HepG2 (cell line): ENCODE measurements around the gene ETV6. TPM values are rescaled to one million over a fixed set of nuclear protein-coding genes. Genes with fewer than 3 reads are reported as not detected.

Experiments used
- ATAC-seq: fragments of 200-7000 bp; cut with Tn5 transposase; 3 replicates; pipeline ENCODE4 v1.9.1; 2020; ENCODE audit warnings: mild to moderate bottlenecking, moderate library complexity
- BruUV-seq: library from RNA; stranded (reverse); fragments of 400-500 nt; replicated peaks from 2 replicates; lab custom pipeline; 2021; lab: Mats Ljungman, UMichigan
- CTCF ChIA-PET: fragments of 300-600 bp; formaldehyde crosslinking; extraction: SDS; loops from one replicate; lab custom pipeline; 2021; ENCODE audit warnings: low total read pairs, inconsistent platforms, low intra/inter-chr PET ratio; lab: Yijun Ruan, JAX
- POLR2A ChIA-PET: fragments of 350-600 bp; sonication (Branson Sonifier 250); formaldehyde crosslinking; loops from one replicate; lab custom pipeline; 2020; ENCODE audit warnings: antibody characterized with exemption, inconsistent platforms; lab: Yijun Ruan, JAX
- DNase-seq: peaks from one replicate; pipeline ENCODE4 v3.0.0-alpha.2; 2015; ENCODE audit warnings: low spot score
- FAIRE-seq: peaks from 3 replicates; lab custom pipeline; 2011; peaks lifted over from hg19 to GRCh38; lab: Jason Lieb, UNC
- H2AFZ ChIP-seq: one replicate; pipeline ENCODE4 v1.6.1; 2011; ENCODE audit warnings: low read length, inconsistent platforms
- H3K27ac ChIP-seq: fragments of 300-600 bp; 3 replicates; pipeline ENCODE4 v1.8.0; 2011; ENCODE audit warnings: mixed run types, mild to moderate bottlenecking, mixed read lengths, low read length, inconsistent platforms; ENCODE audit not compliant: insufficient read depth; ENCODE audit errors: extremely low read length
- H3K27me3 ChIP-seq, 2 experiments: fragments of 200-600 bp in 1 of 2; 2 replicates in 1 of 2; 3 replicates in 1 of 2; pipeline versions ENCODE4 v1.6.0 to v1.8.0; 2011; ENCODE audit warnings: low read length in 2 of 2, mild to moderate bottlenecking in 2 of 2, moderate library complexity in 2 of 2, inconsistent platforms in 1 of 2; ENCODE audit not compliant: insufficient read depth in 2 of 2, control insufficient read depth in 1 of 2
- H3K36me3 ChIP-seq, 2 experiments: fragments of 200-600 bp in 1 of 2; replicated peaks in 1 of 2; 2 replicates in 1 of 2; 3 replicates in 1 of 2; pipeline versions ENCODE4 v1.5.1 to v1.8.0; 2011; ENCODE audit warnings: low read length in 2 of 2, inconsistent platforms in 1 of 2; ENCODE audit not compliant: insufficient read depth in 2 of 2, control insufficient read depth in 1 of 2
- H3K4me1 ChIP-seq: 2 replicates; pipeline ENCODE4 v1.5.1; 2012; ENCODE audit warnings: low read length, inconsistent platforms; ENCODE audit not compliant: insufficient read depth
- H3K4me2 ChIP-seq: 2 replicates; pipeline ENCODE4 v1.6.0; 2011; ENCODE audit warnings: low read depth, low read length, inconsistent platforms
- H3K4me3 ChIP-seq, 3 experiments: fragments of 200-600 bp in 1 of 3; sonication (generic), shearing (Covaris generic) in 1 of 3; replicated peaks in 1 of 3; 2 replicates each; pipeline ENCODE4 v1.5.1; 2011 to 2016; ENCODE audit warnings: low read length in 3 of 3, inconsistent platforms in 2 of 3, low read depth in 2 of 3, mild to moderate bottlenecking in 2 of 3, control low read depth in 1 of 3, mixed read lengths in 1 of 3; ENCODE audit not compliant: insufficient read depth in 1 of 3
- H3K79me2 ChIP-seq: one replicate; pipeline ENCODE4 v1.6.1; 2011; ENCODE audit warnings: low read length, inconsistent platforms; ENCODE audit not compliant: insufficient read depth
- H3K9ac ChIP-seq: 2 replicates; pipeline ENCODE4 v1.6.0; 2011; ENCODE audit warnings: mild to moderate bottlenecking, low read depth, low read length, inconsistent platforms; ENCODE audit not compliant: insufficient read depth
- H3K9me3 ChIP-seq: 2 replicates; pipeline ENCODE4 v1.5.1; 2012; ENCODE audit warnings: mild to moderate bottlenecking, low read length
- H4K20me1 ChIP-seq: 2 replicates; pipeline ENCODE4 v1.6.0; 2011; ENCODE audit warnings: inconsistent platforms, mild to moderate bottlenecking, low read length, moderate library complexity; ENCODE audit not compliant: insufficient read depth
- BRCA1 ChIP-seq: sonication (generic); formaldehyde crosslinking; IDR thresholded peaks from 2 replicates; pipeline ENCODE4 v1.4.0; 2020; ENCODE audit warnings: missing genetic modification reagents
- FOXK1 ChIP-seq: sonication (generic); formaldehyde crosslinking; IDR thresholded peaks from 2 replicates; pipeline ENCODE4 v1.4.0; 2020; ENCODE audit warnings: low read depth, missing genetic modification reagents, borderline replicate concordance
- GTF3A ChIP-seq: sonication (generic); formaldehyde crosslinking; conservative IDR thresholded peaks from 2 replicates; pipeline ENCODE4 v1.4.0; 2020; ENCODE audit warnings: mild to moderate bottlenecking, missing genetic modification reagents
- SP5 ChIP-seq: IDR thresholded peaks from 2 replicates; pipeline ENCODE4 v1.6.1; 2016; ENCODE audit warnings: low read depth, borderline replicate concordance
- YEATS4 ChIP-seq: sonication (generic); formaldehyde crosslinking; IDR thresholded peaks from 2 replicates; pipeline ENCODE4 v1.4.0; 2020; ENCODE audit warnings: missing genetic modification reagents, borderline replicate concordance
- ZNF121 ChIP-seq: sonication (generic); formaldehyde crosslinking; IDR thresholded peaks from 2 replicates; pipeline ENCODE4 v1.5.0; 2020; ENCODE audit warnings: mild to moderate bottlenecking, missing genetic modification reagents
- ZNF256 ChIP-seq: sonication (generic); formaldehyde crosslinking; conservative IDR thresholded peaks from 2 replicates; pipeline ENCODE4 v1.4.0; 2020; ENCODE audit warnings: missing genetic modification reagents
- ZSCAN30 ChIP-seq: sonication (generic); formaldehyde crosslinking; IDR thresholded peaks from 2 replicates; pipeline ENCODE4 v1.5.0; 2020; ENCODE audit warnings: mild to moderate bottlenecking, missing genetic modification reagents
- ZSCAN9 ChIP-seq: IDR thresholded peaks from 2 replicates; pipeline ENCODE4 v1.6.1; 2016; ENCODE audit warnings: borderline replicate concordance
- WGBS: methylation state at CpG from one replicate; pipeline ENCODE4 v1.1.6; 2017; ENCODE audit warnings: low lambda C conversion rate; 5-methylcytosine and 5-hydroxymethylcytosine counted together
- in situ Hi-C: cut with HindIII; loops from 2 replicates; pipeline ENCODE4 v1.10.0; 2017; ENCODE audit warnings: low pct_unique_long_range_greater_than_20kb; ENCODE audit not compliant: extremely low pct_ligation_motif_present
- intact Hi-C: fragments of 100-400 bp; cut with micrococcal nuclease; formaldehyde crosslinking; loops from one replicate; pipeline ENCODE4 v1.10.0; 2022; ENCODE audit not compliant: unreplicated experiment
- polyA plus RNA-seq, 8 experiments: library from polyadenylated mRNA; depleted of rRNA in 3 of 8; stranded (reverse) in 7 of 8; unstranded in 1 of 8; fragments of >200 nt; fragmentation: Illumina TruSeq in 4 of 8; extraction: Trizol in 4 of 8; gene quantifications; 2 replicates each; pipeline versions ENCODE4 v1.2.1 to v1.2.3, GENCODE V29; 2011 to 2016; ENCODE audit warnings: low read depth in 4 of 8, missing spikeins in 1 of 8, mixed read lengths in 1 of 8; ENCODE audit not compliant: insufficient read depth in 1 of 8
- total RNA-seq, 5 experiments: library from RNA; depleted of rRNA; stranded (reverse); fragments of >200 nt; fragmentation: Illumina TruSeq; extraction: Trizol; gene quantifications; 2 replicates each; pipeline ENCODE4 v1.2.3, GENCODE V29; 2016; ENCODE audit warnings: low read depth in 1 of 5

ETV6 gene
- total and polyA plus RNA-seq, 2 of the 13 experiments (the other 11 are each of a cell fraction or from before 2014, with no cell fraction given), result 2.2 to 3.0 TPM

GRCh38 chr12:11761869-11762567, 112.5 kb downstream of the ETV6 start:
- no peaks in the 10 kb centered on the region for H3K9me3 ChIP-seq
- ChIA-PET CTCF (no interaction called here), POLR2A (no interaction called here)
- H3K79me2 ChIP-seq, result no peaks in the 10 kb centered on the region
- H3K36me3 ChIP-seq, result no peaks in the 10 kb centered on the region
- TF ChIP-seq ZNF256 (CRISPR knock-in tag), result no peak
- TF ChIP-seq ZNF121 (CRISPR knock-in tag), result no peak
- TF ChIP-seq YEATS4 (CRISPR knock-in tag), result no peak
- no peak for TF ChIP-seq ZSCAN9 (CRISPR knock-in tag)
- no peak for TF ChIP-seq SP5 (CRISPR knock-in tag)
- no peak for TF ChIP-seq GTF3A (CRISPR knock-in tag)
- TF ChIP-seq ZSCAN30 (CRISPR knock-in tag), result no peak
- TF ChIP-seq FOXK1 (CRISPR knock-in tag), result no peak
- no peak for TF ChIP-seq BRCA1 (CRISPR knock-in tag)
- no peak for DNase-seq
- H3K4me3 ChIP-seq, result no peak overlapping the region
- no peaks in the 10 kb centered on the region for H3K27me3 ChIP-seq
- BruUV-seq, result no TSS peak
- H3K27ac ChIP-seq, result no peak overlapping the region
- FAIRE-seq, result no peak
- no peak for ATAC-seq
- in situ Hi-C loops (no loop called here), intact Hi-C loops (no loop called here)
- no peak overlapping the region for H3K9ac ChIP-seq
- no peak overlapping the region for H2AFZ ChIP-seq
- H3K4me2 ChIP-seq, result no peak overlapping the region
- H3K4me1 ChIP-seq, result peaks cover 15% of the 10 kb centered on the region
- 87% methylated on average over 7 of the region's 8 CpGs for whole genome bisulfite sequencing
- no peaks in the 10 kb centered on the region for H4K20me1 ChIP-seq
